Measurements from ENCODE around the gene NIPAL4. TPM values are rescaled to one million over a fixed set of nuclear protein-coding genes. Genes with fewer than 3 reads are reported as not detected.

Gene NIPAL4
- total RNA-seq, 1 donor from 2014 or later, result 0.64 TPM

GRCh38 chr5:157460921-157461792 is 1.1 kb downstream of the NIPAL4 start:
- no peak for DNase-seq (ENCODE audit: extremely low read depth, low read depth, low spot score)

- DNase-seq (ENCODE audit: extremely low read depth, low read depth, low spot score), result no peak
Measured at GRCh38 chr5:157463081-157463480, 3.1 kb downstream of the NIPAL4 start.

- no peak for DNase-seq (ENCODE audit: extremely low read depth, low read depth, low spot score)
Measured at GRCh38 chr5:157463621-157464518, 3.9 kb downstream of the NIPAL4 start.

DNA sequence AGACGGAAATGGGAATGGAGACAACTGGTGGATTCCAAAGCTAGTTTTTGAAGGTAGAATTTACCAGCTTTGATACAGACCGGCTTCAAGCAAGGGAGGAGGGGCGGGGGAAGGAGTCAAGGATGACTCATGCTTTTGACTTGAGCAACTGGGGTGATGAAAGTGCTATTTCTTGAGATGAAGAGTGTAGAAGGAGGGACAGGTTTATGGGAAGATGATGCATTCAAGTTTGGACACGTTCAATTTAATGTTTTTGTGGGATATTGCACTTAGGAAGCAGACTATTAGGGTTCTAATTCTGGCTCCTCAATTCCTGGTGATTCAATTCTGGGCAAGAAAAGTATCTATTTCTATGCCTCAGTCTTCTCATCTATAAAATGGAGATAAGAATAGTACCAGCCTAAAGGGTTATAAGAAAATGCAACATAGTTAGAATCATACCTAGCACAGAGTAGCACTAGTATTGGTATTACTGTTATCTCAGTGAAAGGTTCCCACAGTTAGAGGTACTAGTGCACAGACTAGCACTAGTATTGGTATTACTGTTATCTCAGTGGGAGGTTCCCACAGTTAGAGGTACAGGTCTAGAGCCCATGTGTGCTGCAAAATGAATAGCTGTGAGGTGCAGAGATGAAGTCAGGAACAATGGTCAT is 4.6 kb downstream of the NIPAL4 start:
- no peak for DNase-seq (ENCODE audit: extremely low read depth, low read depth, low spot score)

- DNase-seq (ENCODE audit: extremely low read depth, low read depth, low spot score), result no peak
Measured at GRCh38 chr5:157468293-157468965, 8.4 kb downstream of the NIPAL4 start.

GRCh38 chr5:157469073-157469472 is 9.1 kb downstream of the NIPAL4 start:
- DNase-seq (ENCODE audit: extremely low read depth, low read depth, low spot score), result no peak

DNA sequence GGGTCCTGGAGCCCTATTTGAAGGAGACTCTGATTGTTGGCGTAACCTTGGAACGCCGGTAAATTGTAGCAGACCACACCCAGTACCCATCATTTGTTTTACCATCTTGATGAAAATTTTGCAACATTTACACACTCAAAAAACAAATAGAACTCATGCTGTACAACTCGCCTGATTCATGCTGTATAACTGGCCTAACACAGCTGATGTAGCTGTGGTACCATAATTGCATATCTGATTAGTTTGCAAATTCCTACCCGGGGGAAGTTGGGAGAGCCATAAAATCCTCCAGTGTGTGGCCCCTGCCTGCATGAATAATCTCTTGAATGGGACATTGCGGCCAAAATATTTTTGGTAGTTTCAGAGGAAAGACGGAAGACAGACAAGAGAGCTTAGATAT is 9.7 kb downstream of the NIPAL4 start:
- DNase-seq (ENCODE audit: extremely low read depth, low read depth, low spot score), result no peak

DNA sequence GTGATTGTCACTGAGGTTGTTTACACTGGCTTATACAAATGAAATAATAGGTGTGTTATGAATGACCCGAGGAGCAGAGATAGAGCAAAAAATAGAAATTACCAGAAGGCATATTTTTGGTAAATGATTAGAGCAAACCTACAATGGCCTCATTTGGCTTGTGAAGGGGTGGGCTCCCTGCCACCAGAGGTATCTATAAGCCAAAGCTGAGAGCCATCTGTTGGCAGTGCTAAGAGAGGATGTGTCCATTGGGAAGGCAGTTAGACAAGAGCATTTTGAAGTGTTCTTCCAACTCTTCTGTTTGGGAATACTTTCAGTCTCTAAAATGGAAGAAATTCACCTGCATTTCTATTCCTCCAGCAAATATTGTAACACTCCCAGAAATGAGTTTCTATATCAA is 10.6 kb downstream of the NIPAL4 start:
- no peak for DNase-seq (ENCODE audit: extremely low read depth, low read depth, low spot score)

DNA sequence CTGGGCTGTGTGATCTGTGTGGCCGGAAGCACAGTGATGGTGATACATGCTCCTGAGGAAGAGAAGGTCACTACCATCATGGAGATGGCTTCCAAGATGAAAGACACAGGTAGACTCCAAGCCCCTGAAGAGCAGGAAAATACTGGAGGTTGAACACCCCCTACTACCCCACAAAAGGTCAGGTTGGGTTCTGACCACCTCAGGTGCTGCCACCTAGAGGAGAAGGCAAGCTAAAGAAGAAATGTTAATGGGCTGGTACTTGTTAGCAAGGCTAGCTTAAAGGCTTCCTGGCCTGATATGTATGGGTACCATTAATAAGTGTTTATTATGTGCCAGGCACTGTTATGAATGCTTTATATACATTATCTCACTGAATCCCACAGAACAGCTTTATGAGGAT is 11.7 kb downstream of the NIPAL4 start:
- no peak for DNase-seq (ENCODE audit: extremely low read depth, low read depth, low spot score)

GRCh38 chr5:157473383-157474320 is 13.6 kb downstream of the NIPAL4 start:
- no peak for DNase-seq (ENCODE audit: extremely low read depth, low read depth, low spot score)

DNA sequence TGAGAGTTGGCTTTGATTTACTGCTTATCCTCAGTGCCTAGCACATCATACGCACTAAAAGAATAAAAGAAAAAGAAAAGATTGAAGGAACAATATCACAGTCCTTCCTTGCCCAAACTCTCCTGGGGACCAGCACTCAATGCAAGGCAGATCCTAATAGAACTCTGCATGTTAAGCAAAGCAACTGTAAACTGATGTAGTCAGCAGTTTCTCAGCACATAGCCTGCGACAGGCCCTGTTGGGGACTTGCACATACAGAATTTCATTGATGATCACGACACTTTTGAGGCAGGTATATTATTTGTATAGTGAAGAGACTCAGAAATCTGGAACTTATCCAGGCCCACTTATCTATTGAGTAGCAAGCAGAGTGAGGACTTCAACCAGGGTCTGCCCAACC is 15.4 kb downstream of the NIPAL4 start:
- no peak for DNase-seq (ENCODE audit: extremely low read depth, low read depth, low spot score)

DNA sequence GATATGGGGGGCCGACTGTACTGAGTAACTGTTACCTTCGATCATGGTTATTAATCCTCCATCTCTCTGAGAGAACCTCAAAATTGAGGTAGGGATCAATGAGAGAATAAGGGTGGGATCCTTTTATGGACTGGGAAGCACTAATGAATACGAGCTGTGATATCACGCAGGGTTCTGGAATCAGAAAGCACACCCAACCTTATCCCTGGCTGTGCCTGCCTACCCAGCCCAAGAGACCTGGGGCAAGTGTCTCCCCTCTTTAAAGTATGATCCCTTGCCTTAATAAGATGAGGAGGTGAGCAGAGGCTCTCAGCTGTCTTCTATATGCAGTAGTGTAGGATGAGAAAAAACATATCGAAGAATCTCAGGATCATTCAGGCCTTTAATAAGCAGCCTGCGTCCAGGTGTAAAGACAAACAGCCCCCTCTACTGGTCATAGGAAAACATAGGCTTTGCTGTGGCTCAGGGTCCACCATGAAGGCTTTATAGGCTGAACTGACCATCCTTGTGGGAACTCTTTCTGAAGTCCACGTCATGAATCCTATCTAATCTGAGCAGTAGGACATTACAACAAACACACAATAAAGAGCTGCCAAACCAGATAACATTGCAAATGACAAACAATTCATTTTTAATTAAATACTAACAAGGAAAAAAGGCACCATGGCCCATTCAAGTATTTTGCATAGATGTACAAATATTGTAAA is 16.8 kb downstream of the NIPAL4 start:
- no peak for DNase-seq (ENCODE audit: extremely low read depth, low read depth, low spot score)

GRCh38 chr5:157477814-157478494 is 17.9 kb downstream of the NIPAL4 start:
- no peak for DNase-seq (ENCODE audit: extremely low read depth, low read depth, low spot score)

- DNase-seq (ENCODE audit: extremely low read depth, low read depth, low spot score), result no peak
Measured at GRCh38 chr5:157478726-157479125, 18.7 kb downstream of the NIPAL4 start.

- DNase-seq (ENCODE audit: extremely low read depth, low read depth, low spot score), result no peak
Measured at GRCh38 chr5:157479166-157479565, 19.2 kb downstream of the NIPAL4 start.

DNA sequence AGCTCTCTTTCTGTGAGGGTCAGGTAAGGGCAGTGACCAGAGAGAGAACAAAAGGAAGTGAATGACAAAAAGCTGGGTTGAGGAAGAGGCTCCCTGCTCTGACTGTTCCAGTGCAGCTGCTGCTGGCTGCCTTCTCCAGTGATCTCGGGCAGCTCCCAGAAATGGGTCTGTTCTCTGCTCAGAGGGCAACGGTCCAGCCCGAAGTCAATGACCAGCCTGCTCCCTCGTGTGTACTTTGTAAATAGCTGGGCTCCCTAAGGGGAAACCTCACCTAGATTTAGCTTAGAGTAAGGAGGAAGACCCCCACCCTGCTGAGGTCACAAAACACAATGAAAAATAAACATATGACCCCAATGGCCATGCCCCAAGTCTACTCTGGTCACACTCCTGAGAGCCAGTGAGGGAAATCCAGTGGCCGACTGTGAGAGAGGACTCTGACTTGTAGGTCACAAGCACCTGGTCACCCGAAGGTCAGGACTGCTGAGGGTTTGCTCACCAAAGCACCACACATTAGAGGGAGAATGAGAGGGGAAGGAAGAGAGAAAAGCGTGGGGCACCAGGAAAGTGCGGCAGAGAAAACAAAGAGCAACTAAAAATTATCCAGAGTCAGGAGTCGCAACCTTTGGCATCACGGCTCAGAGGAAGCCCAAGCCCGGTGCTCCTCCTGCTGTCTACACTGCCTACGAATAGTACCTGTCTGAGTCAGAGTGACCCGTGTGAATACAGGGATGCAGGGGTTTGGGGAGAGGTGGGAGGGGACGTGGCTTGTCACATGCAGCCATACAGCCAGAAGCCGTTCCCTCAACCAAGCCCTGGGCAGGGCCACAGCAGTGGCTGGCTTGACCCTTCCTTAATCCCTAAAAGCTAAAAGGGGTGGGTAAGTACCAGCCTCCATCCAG is 19.8 kb downstream of the NIPAL4 start:
- DNase-seq (ENCODE audit: extremely low read depth, low read depth, low spot score), result no peak

DNA sequence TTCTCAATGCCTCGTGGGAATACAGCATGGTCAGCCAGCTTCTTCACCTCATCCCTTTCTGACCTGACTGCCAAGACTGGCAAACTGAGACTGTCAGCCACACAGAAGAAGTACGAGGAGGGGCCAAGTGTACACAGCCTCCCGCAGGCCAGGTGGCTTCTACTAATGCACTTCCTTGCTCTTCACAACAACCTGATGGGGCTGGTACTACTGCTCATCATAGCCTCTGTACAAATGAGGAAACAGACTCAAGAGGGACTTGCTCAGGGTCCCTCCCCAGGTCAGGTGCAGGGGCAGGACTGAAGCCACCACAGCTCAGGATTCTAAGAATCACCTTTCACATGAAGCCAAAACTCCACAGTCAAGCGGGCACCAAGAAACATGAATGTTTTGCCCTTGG is 21.3 kb downstream of the NIPAL4 start:
- DNase-seq (ENCODE audit: extremely low read depth, low read depth, low spot score), result no peak
